Measurements from ENCODE around the gene COL13A1.

DNA sequence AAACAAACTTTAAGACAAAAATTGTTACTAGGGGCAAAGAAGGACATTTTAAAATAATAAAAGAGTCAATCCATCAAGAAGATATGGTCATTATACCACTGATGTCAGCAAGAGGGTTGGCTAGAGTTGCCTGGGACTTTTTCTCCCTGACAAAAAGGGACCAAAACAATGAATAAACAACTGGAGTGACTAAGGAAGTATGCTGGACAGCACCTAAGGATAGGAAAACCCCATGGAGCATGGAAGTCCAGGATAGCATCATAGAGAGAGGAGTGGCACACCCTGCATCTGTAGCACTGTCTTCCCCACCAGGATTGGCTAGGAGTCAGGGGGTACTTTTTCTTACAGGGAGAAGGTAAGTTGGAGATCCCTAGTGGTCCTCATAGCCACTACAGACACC is 177.5 kb downstream of the COL13A1 start:
- TF ChIP-seq CTCF (IDR thresholded peaks at IDR 0.05) (no peak), POLR2A (IDR thresholded peaks at IDR 0.05) (no peak), EP300 (IDR thresholded peaks at IDR 0.05) (no peak)

Data from suprapubic skin (tissue), 3 donors.